GM23248 (cell line): ENCODE results near the gene PLEKHG4B. TPM values are rescaled to one million over a fixed set of nuclear protein-coding genes. Genes with fewer than 3 reads are reported as not detected.

ENCODE experiments used
- DNase-seq: peaks from one replicate; pipeline ENCODE4 v3.0.0-alpha.2; 2015
- H2AFZ ChIP-seq: fragments of 200-600 bp; sonication (generic); 2 replicates; pipeline ENCODE4 v1.6.1; 2016; ENCODE audit warnings: antibody characterized with exemption
- H3F3A ChIP-seq: fragments of 200-600 bp; sonication (generic); 2 replicates; pipeline ENCODE4 v1.6.1; 2016; ENCODE audit warnings: mild to moderate bottlenecking, antibody characterized with exemption, mixed run types; ENCODE audit not compliant: insufficient read depth
- H3K27ac ChIP-seq: fragments of 200-600 bp; sonication (generic); 2 replicates; pipeline ENCODE4 v1.5.1; 2016; ENCODE audit warnings: mild to moderate bottlenecking
- H3K27me3 ChIP-seq: fragments of 200-600 bp; sonication (generic); replicated peaks from 2 replicates; pipeline ENCODE4 v1.6.1; 2016; ENCODE audit warnings: mild to moderate bottlenecking; ENCODE audit not compliant: insufficient read depth
- H3K36me3 ChIP-seq: fragments of 200-600 bp; sonication (generic); 2 replicates; pipeline ENCODE4 v1.6.1; 2016; ENCODE audit warnings: low read depth, mild to moderate bottlenecking
- H3K4me1 ChIP-seq: fragments of 200-600 bp; sonication (generic); 2 replicates; pipeline ENCODE4 v1.6.1; 2016; ENCODE audit warnings: mild to moderate bottlenecking; ENCODE audit not compliant: insufficient read depth
- H3K4me2 ChIP-seq: fragments of 200-600 bp; sonication (generic); one replicate; pipeline ENCODE4 v1.6.1; 2016; ENCODE audit warnings: mild to moderate bottlenecking; ENCODE audit not compliant: unreplicated experiment
- H3K4me3 ChIP-seq: fragments of 200-600 bp; sonication (generic); 2 replicates; pipeline ENCODE4 v1.5.1; 2016; ENCODE audit warnings: mild to moderate bottlenecking
- H3K79me2 ChIP-seq: fragments of 200-600 bp; sonication (generic); 2 replicates; pipeline ENCODE4 v1.6.1; 2016; ENCODE audit warnings: mild to moderate bottlenecking; ENCODE audit not compliant: insufficient read depth
- H3K9ac ChIP-seq: fragments of 200-600 bp; sonication (generic); 2 replicates; pipeline ENCODE4 v1.6.1; 2016; ENCODE audit warnings: mild to moderate bottlenecking
- H3K9me2 ChIP-seq: fragments of 200-600 bp; sonication (generic); 2 replicates; pipeline ENCODE4 v1.6.1; 2016; ENCODE audit warnings: mixed run types, mild to moderate bottlenecking, moderate library complexity; ENCODE audit not compliant: insufficient read depth
- H3K9me3 ChIP-seq: fragments of 200-600 bp; sonication (generic); one replicate; pipeline ENCODE4 v1.6.1; 2017; ENCODE audit warnings: low read depth
- H4K20me1 ChIP-seq: fragments of 200-600 bp; sonication (generic); 2 replicates; pipeline ENCODE4 v1.6.0; 2016; ENCODE audit not compliant: insufficient read depth
- EZH2 ChIP-seq: fragments of 200-600 bp; sonication (generic); IDR thresholded peaks from 2 replicates; pipeline ENCODE4 v1.6.1; 2018; ENCODE audit warnings: antibody characterized with exemption, mild to moderate bottlenecking; ENCODE audit not compliant: insufficient read depth, poor library complexity, severe bottlenecking
- EZH2phosphoT487 ChIP-seq: fragments of 200-600 bp; sonication (generic); IDR thresholded peaks from 2 replicates; pipeline ENCODE4 v1.6.1; 2018; ENCODE audit warnings: antibody characterized with exemption, moderate library complexity, mild to moderate bottlenecking, low read depth; ENCODE audit not compliant: insufficient read depth
- WGBS, 2 experiments: methylation state at CpG; one replicate each; pipeline ENCODE4 v1.1.6; 2015 to 2017; ENCODE audit warnings: low lambda C conversion rate in 2 of 2, low coverage in 1 of 2; ENCODE audit errors: missing lambda C conversion rate in 2 of 2; 5-methylcytosine and 5-hydroxymethylcytosine counted together
- in situ Hi-C: fragments of 300-500 bp; cut with MboI; formaldehyde crosslinking; loops from 2 replicates; pipeline ENCODE4 v1.15.0; 2020
- polyA plus RNA-seq: library from polyadenylated mRNA; unstranded; fragments of >200 nt; fragmentation: Nextera tagmentation; extraction: Ambion mirVana; gene quantifications from 2 replicates; pipeline ENCODE4 v1.2.1, GENCODE V29; 2016
- total RNA-seq: library from RNA; depleted of rRNA; stranded (reverse); fragments of >200 nt; shearing (Covaris generic); gene quantifications from 2 replicates; pipeline ENCODE4 v1.2.3, GENCODE V29; 2014

PLEKHG4B gene
- total and polyA plus RNA-seq, 2 experiments from 2014 or later, result not detected

DNA sequence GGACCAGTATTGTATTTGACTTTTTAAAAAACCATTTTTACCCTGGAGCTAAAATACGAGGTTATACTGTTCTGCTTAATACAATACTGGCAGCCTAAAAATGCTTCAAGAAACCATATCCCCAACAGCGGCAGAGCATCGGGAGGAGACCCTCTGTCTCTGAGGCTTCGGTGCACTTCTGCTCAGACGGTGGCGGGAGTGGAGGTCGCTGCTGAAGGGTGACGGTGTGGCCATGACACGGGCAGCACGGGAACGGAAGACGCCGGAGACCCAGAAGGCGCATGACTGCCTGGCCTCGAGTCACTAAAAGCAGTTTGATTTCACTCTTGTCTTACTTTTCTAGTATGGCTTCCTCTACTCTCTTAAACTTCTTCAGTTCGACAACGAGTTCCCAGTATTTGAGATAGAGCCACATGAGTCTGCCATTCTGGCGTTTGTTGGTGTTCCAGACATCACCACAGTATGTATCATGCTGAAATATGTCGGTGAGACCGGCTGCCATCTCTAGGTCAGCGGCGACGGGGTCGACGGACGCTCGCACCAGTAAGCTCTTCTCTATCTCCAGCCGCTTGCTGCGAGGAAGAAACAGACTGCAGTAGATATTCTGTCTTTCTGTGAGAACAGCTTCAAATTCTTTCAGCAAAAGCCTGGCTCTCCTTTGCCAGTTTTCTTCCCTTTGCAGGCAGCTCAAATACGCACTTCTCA, 113.2 kb downstream of the PLEKHG4B start:
- no peak overlapping the region for H3K4me3 ChIP-seq
- H3K4me1 ChIP-seq, result no peaks in the 10 kb centered on the region
- in situ Hi-C loops, result no loop called here
- H3K36me3 ChIP-seq, result peaks cover 11% of the 10 kb centered on the region; the same call in 1 of the 2 replicates
- no peak overlapping the region for H3K9ac ChIP-seq
- no peaks in the 10 kb centered on the region for H3K9me2 ChIP-seq
- TF ChIP-seq EZH2, result no peak
- no peak for TF ChIP-seq EZH2phosphoT487
- peaks cover 60% of the 10 kb centered on the region for H3K79me2 ChIP-seq
- H3K4me2 ChIP-seq, result no peak overlapping the region
- H3F3A ChIP-seq, result no peaks in the 10 kb centered on the region
- no peaks in the 10 kb centered on the region for H3K9me3 ChIP-seq
- H2AFZ ChIP-seq, result no peak overlapping the region
- WGBS, 2 experiments, result 97 to 98% methylated on average over 30 of the region's 30 CpGs
- no peak overlapping the region for H3K27ac ChIP-seq
- no peaks in the 10 kb centered on the region for H3K27me3 ChIP-seq
- no peak for DNase-seq
- peaks cover 9% of the 10 kb centered on the region; the same call in 1 of the 2 replicates for H4K20me1 ChIP-seq

DNA sequence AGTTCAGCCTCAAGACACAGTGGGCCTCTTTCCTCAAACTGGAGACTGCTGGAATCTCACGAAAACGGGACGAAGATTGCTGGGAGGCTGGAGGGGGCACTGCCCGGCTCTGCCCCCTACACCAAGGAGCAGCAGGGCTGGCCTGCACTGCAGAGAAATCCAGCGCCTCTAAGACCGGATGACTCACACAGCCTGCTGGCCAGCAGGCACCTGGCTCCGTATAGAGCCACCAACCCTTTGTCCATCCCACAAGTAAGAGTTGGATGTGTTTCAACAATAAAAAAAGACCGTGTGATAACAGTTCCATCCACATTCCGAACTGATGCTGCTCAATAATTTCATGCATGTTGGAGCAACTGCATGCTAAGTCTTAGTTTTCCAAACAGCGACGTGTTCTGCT, 114.4 kb downstream of the PLEKHG4B start:
- Histone ChIP-seq H4K20me1 (peaks cover 10% of the 10 kb centered on the region; the same call in 1 of the 2 replicates), H3K9me2 (no peaks in the 10 kb centered on the region), H3K36me3 (peaks cover 11% of the 10 kb centered on the region; the same call in 1 of the 2 replicates), H3K4me3 (no peak overlapping the region), H3K4me2 (no peak overlapping the region), H3K4me1 (no peaks in the 10 kb centered on the region), H3K27me3 (no peaks in the 10 kb centered on the region), H3F3A (no peaks in the 10 kb centered on the region), H3K9ac (no peak overlapping the region), H2AFZ (no peak overlapping the region), H3K79me2 (peaks cover 59% of the 10 kb centered on the region), H3K9me3 (no peaks in the 10 kb centered on the region), H3K27ac (no peak overlapping the region)
- WGBS, 2 experiments, result 79 to 80% methylated on average over 11 of the region's 11 CpGs
- TF ChIP-seq EZH2phosphoT487, result no peak
- TF ChIP-seq EZH2, result no peak
- in situ Hi-C loops, result no loop called here
- DNase-seq, result no peak

DNA sequence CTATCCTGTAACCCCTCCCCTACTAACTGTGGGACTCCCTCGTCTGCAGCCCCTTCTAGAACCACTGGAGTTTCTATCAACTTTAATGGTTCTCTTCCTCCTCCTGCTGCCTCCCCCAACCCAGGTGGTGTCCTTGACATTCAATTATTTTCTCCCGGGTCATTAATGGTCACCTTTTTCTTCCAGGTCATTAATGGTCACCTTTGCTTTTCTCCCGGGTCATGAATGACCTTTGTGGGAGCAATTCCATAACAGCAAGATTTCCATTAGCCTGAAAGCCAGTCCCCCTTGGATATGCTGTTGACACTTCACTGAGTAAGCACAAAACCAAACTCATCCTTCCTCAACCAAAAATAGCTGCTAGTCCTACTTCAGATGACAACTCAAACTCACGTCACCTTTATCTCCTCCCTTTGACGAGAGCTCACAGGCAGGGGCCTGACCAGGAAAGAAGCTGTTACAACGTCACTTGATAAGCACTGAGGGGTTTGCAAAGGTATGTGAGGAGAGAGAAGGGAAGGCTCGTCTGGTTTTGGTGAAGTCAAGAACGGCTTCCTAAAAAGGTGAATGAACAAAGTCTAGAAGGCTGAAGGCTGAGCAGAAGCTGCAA, 115.1 kb downstream of the PLEKHG4B start:
- H3K4me3 ChIP-seq, result no peak overlapping the region
- no peak overlapping the region for H3K4me2 ChIP-seq
- in situ Hi-C loops, result no loop called here
- no peak for DNase-seq
- H3K9ac ChIP-seq, result no peak overlapping the region
- H3K27me3 ChIP-seq, result no peaks in the 10 kb centered on the region
- no peaks in the 10 kb centered on the region for H3K4me1 ChIP-seq
- no peak overlapping the region for H3K27ac ChIP-seq
- H3K9me2 ChIP-seq, result no peaks in the 10 kb centered on the region
- WGBS, 2 experiments, result 92 to 95% methylated on average over 8 of the region's 8 CpGs
- TF ChIP-seq EZH2phosphoT487 (no peak), EZH2 (no peak)
- H3F3A ChIP-seq, result no peaks in the 10 kb centered on the region
- peaks cover 59% of the 10 kb centered on the region for H3K79me2 ChIP-seq
- peaks cover 10% of the 10 kb centered on the region; the same call in 1 of the 2 replicates for H4K20me1 ChIP-seq
- H3K9me3 ChIP-seq, result no peaks in the 10 kb centered on the region
- peaks cover 11% of the 10 kb centered on the region; the same call in 1 of the 2 replicates for H3K36me3 ChIP-seq
- no peak overlapping the region for H2AFZ ChIP-seq

DNA sequence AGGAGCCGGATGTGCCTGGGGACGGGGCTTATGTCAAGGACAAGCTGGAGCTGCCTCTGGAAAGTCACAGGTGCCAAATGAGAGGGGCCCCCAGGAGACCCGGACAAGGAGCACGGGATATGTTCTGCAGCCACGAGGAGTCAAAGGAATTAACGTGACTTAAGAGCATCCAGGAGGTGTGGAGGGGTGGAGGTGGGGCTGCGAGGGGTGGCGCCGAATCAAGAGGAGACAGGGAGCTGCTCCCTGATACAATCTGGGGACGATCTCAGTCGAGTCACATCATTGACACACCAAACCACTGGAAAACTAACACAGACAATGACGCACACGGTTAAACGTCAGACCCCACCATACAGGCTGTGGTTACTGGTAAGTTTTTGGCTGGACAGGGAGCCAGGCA, 115.6 kb downstream of the PLEKHG4B start:
- no peak overlapping the region for H3K4me3 ChIP-seq
- no peaks in the 10 kb centered on the region for H3F3A ChIP-seq
- no peak overlapping the region for H3K27ac ChIP-seq
- peaks cover 59% of the 10 kb centered on the region for H3K79me2 ChIP-seq
- H3K27me3 ChIP-seq, result no peaks in the 10 kb centered on the region
- in situ Hi-C loops, result no loop called here
- WGBS, 2 experiments, result 80 to 84% methylated on average over 13 to 14 of the region's 14 CpGs
- DNase-seq, result no peak
- no peak for TF ChIP-seq EZH2
- no peak for TF ChIP-seq EZH2phosphoT487
- peaks cover 11% of the 10 kb centered on the region; the same call in 1 of the 2 replicates for H3K36me3 ChIP-seq
- H3K4me1 ChIP-seq, result no peaks in the 10 kb centered on the region
- H3K9me2 ChIP-seq, result no peaks in the 10 kb centered on the region
- peaks cover 10% of the 10 kb centered on the region; the same call in 1 of the 2 replicates for H4K20me1 ChIP-seq
- H2AFZ ChIP-seq, result no peak overlapping the region
- H3K4me2 ChIP-seq, result no peak overlapping the region
- no peaks in the 10 kb centered on the region for H3K9me3 ChIP-seq
- H3K9ac ChIP-seq, result no peak overlapping the region
